ENCODE results near the gene CERK.
A peak's percentile ranks its signal among the peaks of the same experiment; 100 is the strongest.
"Not testable (repeated sequence)": the region's sequence is repeated elsewhere in the genome, so short reads cannot be mapped to it uniquely, and the experiment has no call there.

The CERK gene

GRCh38 chr22:46737976-46738646 is at the start of gene CERK:
Gene CERK, minus strand, starts transcription at chr22:46738252. Its CDS starts 104 bp downstream, at chr22:46738148.
- TF ChIP-seq, protein P1, sequence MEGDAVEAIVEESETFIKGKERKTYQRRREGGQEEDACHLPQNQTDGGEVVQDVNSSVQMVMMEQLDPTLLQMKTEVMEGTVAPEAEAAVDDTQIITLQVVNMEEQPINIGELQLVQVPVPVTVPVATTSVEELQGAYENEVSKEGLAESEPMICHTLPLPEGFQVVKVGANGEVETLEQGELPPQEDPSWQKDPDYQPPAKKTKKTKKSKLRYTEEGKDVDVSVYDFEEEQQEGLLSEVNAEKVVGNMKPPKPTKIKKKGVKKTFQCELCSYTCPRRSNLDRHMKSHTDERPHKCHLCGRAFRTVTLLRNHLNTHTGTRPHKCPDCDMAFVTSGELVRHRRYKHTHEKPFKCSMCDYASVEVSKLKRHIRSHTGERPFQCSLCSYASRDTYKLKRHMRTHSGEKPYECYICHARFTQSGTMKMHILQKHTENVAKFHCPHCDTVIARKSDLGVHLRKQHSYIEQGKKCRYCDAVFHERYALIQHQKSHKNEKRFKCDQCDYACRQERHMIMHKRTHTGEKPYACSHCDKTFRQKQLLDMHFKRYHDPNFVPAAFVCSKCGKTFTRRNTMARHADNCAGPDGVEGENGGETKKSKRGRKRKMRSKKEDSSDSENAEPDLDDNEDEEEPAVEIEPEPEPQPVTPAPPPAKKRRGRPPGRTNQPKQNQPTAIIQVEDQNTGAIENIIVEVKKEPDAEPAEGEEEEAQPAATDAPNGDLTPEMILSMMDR (IDR thresholded peaks at IDR 0.05; ENCODE audit: extremely low read depth, missing control alignments), result no peak
- DNase-seq (ENCODE audit: low spot score), result peak; percentile 93

DNA sequence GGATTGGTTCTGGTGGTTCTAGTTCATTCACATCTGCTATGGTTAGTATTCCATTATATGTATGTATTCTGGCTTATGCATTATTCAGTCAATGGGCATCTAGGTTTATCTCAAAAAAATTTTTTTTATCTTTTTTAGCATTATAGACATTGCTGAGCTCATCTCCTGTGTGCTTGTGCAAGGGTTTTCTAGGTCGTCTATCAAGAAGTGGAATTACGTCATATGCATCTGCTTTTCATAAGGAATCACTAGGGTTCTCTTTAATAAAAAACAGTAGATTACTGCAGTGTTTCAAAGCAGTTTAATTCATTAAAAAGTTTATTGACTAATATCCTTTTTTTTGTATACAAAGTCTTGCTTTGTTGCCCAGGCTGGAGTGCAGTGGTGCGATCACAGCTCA is 45.7 kb upstream of the CERK start:
- DNase-seq (ENCODE audit: low spot score), result no peak

GRCh38 chr22:46782200-46782599 is 44.1 kb upstream of the CERK start:
- DNase-seq (ENCODE audit: low spot score), result not testable (repeated sequence)

More for the DNA sequence above, 45.7 kb upstream of the CERK start:
- TF ChIP-seq, protein P1 (IDR thresholded peaks at IDR 0.05; ENCODE audit: extremely low read depth, missing control alignments), result no peak

GRCh38 chr22:46781291-46781690 is 43.2 kb upstream of the CERK start:
- TF ChIP-seq, protein P1 (IDR thresholded peaks at IDR 0.05; ENCODE audit: extremely low read depth, missing control alignments), result no peak

DNA sequence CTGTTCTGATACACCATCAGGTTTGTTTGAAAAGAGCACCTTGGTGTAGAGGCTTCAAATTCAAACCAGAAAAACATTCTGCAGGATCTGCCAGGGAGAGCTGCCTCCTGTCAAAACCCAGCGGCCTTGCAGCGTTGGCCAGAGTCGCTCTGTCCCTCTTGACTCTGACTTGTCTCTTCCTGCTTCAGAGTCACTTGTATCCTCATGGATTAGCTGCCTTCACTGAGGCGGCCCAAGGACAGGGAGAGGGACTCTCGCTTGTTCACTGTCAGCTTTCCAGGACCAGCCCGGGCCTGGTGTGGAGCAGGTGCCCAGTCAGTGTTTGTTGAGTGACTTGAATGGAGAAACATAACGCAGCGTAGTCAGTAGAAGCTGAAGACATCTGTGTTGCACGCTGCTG is 42.4 kb upstream of the CERK start:
- no peak for DNase-seq (ENCODE audit: low spot score)
- TF ChIP-seq, protein P1 (IDR thresholded peaks at IDR 0.05; ENCODE audit: extremely low read depth, missing control alignments), result no peak

More at GRCh38 chr22:46781291-46781690, 43.2 kb upstream of the CERK start:
- DNase-seq (ENCODE audit: low spot score), result no peak

DNA sequence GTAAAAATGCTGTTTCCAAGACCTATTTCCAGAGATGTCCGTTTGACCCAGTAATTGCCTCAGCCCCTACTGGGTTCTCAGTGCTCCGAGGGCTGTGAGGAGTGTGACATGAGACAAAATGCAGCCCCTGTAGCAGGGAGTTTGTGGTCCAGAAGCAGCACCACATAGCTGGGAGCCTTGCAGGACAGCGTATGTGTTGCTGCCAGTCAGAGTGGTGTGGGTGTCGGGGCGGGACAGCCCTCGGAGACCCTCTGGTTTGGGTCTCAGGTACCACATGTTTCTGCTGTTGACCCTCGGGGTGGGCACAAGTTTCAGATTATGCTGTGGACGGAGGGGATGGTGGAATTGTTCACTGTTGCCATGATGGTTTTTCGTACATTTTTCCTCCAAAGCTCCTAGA is 41.6 kb upstream of the CERK start:
- DNase-seq (ENCODE audit: low spot score), result no peak
- TF ChIP-seq, protein P1 (IDR thresholded peaks at IDR 0.05; ENCODE audit: extremely low read depth, missing control alignments), result no peak

DNA sequence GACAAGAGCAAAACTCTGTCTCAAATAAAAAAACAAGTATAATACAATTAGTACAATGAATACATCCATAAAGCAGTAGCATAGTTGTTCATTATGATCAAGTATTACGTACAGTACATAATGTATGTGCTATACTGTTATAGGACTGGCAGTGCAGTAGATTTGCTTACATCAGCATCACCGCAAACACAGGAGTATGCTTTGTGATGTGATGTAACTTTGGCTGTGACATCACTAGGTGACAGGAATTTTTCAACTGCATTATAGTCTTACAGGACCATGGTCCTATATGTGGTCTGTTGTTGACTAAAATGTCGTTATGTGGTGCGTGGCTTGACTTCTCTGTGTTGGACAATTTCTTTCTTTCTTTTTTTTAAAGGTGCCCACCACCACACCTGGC is 41.0 kb upstream of the CERK start:
- TF ChIP-seq, protein P1 (IDR thresholded peaks at IDR 0.05; ENCODE audit: extremely low read depth, missing control alignments), result no peak
- no peak for DNase-seq (ENCODE audit: low spot score)

- DNase-seq (ENCODE audit: low spot score), result no peak
- TF ChIP-seq, protein P1 (IDR thresholded peaks at IDR 0.05; ENCODE audit: extremely low read depth, missing control alignments), result no peak
Measured at GRCh38 chr22:46777609-46777970, 39.5 kb upstream of the CERK start.

All from GM20000 (cell line).